Measurements from ENCODE around the gene FBXL17.

DNA sequence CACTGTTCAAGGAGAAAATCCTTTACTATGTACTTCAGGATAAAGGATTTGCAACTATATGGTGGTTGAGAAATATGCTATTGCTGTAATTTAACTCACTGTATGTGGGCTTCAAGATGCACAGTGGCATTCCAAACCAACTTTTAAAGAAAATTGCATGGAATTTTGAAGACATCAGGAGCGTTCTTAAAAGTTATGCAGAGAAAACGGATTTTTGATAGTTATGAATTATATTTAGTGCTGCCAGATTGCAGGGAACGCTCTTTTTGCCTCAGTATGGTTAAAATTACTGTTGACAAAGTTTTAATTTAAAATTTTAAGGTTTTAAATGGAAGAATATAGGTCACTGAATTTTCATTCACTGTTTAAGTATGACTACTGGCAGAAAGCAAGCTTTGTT is 375.1 kb downstream of the FBXL17 start:
- TF ChIP-seq FOXP2 (optimal IDR thresholded peaks at IDR 0.05; ENCODE audit: borderline replicate concordance, extremely low read depth, extremely low read length, insufficient read depth) (no peak), TAF1 (IDR thresholded peaks at IDR 0.05; ENCODE audit: borderline replicate concordance, insufficient read depth, low read length) (no peak), SIN3A (IDR thresholded peaks at IDR 0.05; ENCODE audit: borderline replicate concordance, insufficient read depth, low read length) (no peak), POLR2AphosphoS5 (IDR thresholded peaks at IDR 0.05; ENCODE audit: low read depth, low read length) (no peak)
- TF ChIP-seq, protein P1, sequence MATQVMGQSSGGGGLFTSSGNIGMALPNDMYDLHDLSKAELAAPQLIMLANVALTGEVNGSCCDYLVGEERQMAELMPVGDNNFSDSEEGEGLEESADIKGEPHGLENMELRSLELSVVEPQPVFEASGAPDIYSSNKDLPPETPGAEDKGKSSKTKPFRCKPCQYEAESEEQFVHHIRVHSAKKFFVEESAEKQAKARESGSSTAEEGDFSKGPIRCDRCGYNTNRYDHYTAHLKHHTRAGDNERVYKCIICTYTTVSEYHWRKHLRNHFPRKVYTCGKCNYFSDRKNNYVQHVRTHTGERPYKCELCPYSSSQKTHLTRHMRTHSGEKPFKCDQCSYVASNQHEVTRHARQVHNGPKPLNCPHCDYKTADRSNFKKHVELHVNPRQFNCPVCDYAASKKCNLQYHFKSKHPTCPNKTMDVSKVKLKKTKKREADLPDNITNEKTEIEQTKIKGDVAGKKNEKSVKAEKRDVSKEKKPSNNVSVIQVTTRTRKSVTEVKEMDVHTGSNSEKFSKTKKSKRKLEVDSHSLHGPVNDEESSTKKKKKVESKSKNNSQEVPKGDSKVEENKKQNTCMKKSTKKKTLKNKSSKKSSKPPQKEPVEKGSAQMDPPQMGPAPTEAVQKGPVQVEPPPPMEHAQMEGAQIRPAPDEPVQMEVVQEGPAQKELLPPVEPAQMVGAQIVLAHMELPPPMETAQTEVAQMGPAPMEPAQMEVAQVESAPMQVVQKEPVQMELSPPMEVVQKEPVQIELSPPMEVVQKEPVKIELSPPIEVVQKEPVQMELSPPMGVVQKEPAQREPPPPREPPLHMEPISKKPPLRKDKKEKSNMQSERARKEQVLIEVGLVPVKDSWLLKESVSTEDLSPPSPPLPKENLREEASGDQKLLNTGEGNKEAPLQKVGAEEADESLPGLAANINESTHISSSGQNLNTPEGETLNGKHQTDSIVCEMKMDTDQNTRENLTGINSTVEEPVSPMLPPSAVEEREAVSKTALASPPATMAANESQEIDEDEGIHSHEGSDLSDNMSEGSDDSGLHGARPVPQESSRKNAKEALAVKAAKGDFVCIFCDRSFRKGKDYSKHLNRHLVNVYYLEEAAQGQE (IDR thresholded peaks at IDR 0.05; ENCODE audit: insufficient read depth in 1 of 2, low read depth in 2 of 2, low read length in 2 of 2), result no peak
